Right hindlimb (tissue), 1 donor: Measurements from ENCODE around the gene CCR2.

Experiments
- DNase-seq: peaks from one replicate; pipeline ENCODE4 v3.0.0-alpha.2; 2018

CCR2 gene

DNA sequence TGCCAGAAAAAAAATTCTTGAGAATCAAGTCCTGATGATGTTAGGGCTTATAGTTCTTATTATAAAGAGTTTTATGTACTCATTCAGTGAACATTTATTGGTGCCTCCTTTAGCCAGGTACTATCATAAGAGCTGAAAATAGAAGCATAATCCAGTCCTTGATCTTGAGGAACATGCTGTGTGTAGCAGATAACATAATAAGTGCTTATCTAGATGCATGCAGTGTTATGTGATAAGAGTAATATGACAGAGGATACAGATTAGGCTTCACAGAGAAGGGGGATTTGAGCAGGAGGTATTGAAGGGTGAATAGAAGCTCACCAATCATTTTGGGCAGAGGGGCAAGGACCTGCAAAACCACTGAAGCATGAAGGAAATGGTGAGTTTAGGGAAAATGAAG lies 1.1 kb downstream of the CCR2 start:
- no peak for DNase-seq

DNA sequence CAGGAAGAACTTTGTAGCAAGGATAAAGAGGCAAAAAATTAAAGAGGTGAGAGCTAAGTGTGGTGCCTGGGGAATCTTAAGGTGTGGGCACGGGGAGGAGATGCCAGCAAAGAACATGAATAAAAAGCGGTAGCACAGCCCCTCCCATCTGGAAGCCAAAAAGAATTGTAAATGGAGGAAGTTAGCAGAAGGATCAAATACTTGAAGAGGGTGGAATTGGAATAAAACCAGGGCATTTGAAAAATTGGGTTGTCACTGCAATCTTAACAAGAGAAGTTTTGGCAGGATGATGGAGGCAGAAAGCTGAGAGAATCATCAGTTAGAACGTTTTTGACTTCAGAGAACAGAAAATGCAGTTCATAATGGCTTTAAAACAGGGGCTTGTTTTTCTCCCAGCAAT lies 2.4 kb downstream of the CCR2 start:
- DNase-seq, result no peak

DNA sequence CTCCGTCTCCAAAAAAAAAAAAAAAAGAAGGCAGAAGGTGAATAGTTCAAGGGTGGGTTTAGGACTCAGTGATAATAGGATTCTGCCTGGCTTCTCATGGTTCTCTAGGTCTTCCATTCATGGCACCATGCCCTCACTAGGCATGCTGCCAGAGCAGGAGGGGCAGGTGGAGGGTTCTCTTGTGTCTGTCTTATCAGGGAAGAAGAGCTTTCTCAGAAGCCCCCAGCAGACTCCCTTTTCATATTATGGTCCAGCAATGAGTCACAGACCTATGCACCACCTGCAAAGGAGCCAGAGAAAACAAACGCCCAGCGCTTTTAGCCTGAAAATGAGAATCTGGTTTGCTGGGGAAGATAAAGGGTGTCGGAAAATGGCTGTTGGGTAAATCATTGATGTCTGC lies 3.0 kb downstream of the CCR2 start:
- DNase-seq, result no peak

DNA sequence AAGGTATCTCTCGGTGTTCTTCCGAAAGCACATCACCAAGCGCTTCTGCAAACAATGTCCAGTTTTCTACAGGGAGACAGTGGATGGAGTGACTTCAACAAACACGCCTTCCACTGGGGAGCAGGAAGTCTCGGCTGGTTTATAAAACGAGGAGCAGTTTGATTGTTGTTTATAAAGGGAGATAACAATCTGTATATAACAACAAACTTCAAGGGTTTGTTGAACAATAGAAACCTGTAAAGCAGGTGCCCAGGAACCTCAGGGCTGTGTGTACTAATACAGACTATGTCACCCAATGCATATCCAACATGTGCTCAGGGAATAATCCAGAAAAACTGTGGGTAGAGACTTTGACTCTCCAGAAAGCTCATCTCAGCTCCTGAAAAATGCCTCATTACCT lies 4.6 kb downstream of the CCR2 start:
- DNase-seq, result no peak

DNA sequence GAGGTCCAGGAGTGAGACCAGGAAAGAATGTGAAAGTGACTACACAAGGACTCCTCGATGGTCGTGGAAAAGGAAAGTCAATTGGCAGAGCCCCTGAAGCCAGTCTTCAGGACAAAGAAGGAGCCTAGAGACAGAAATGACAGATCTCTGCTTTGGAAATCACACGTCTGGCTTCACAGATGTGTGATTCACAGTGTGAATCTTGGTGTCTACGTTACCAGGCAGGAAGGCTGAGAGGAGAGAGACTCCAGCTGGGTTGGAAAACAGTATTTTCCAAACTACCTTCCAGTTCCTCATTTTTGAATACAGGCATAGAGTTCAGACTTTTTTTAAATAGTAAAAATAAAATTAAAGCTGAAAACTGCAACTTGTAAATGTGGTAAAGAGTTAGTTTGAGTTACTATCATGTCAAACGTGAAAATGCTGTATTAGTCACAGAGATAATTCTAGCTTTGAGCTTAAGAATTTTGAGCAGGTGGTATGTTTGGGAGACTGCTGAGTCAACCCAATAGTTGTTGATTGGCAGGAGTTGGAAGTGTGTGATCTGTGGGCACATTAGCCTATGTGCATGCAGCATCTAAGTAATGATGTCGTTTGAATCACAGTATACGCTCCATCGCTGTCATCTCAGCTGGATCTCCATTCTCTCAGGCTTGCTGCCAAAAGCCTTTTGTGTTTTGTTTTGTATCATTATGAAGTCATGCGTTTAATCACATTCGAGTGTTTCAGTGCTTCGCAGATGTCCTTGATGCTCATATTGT lies 6.0 kb downstream of the CCR2 start:
- DNase-seq, result no peak

DNA sequence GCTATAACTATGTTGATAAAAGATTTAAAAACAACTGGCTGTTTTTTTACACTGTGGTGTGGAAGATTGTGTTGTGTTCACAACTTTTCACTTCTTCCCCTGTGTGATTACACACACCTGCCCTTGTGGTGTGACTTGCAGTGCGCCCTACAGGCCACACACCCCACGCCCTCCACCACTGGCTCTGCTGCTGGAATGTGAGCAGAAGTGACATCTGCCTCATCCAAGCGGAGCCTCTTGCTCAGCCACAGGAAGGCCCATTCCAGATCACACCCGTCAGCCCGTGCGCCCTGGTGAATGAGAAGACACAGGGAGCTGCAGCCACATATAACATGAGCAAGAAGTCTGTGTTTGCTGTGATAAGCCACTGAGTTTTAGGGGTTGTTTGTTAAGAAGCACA lies 7.0 kb downstream of the CCR2 start:
- DNase-seq, result no peak

DNA sequence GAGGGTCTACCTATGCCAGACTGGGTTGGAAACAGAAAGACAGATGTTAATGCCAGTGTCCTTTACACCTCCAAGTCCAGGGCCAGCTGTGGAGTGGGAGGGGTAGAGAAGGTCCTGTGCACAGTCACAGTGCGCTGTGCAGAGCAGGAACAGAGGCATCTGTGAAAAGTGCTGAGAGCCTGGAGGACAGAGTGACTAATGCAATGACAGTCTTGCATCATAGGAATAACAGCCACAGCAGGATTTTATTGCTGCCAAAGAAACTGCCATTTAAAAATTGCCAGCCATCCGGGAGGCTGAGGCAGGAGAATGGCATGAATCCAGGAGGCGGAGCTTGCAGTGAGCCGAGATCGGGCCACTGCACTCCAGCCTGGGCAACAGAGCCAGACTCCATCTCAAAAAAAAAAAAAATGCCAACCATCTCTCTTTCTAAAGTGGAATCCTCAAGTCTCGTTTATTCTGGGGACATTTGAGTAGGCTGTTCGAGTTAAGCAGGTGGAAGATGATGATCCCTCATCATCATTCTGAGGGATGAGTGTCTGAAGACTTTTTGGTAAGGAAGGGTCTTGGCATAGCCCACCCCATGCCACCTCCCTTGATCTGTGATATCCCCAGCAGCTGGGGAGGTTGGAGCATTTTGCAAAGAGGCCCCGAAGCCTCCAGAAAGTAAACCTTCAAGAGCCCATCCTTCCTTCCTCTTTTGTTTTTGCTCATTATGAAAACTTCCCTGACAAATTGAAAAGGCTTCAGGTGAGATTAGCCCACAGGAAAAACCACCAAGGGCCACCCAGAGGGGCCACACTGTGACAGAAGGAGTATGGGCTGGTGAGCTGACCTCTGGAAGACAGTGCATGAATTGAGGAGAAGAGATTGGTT lies 7.7 kb downstream of the CCR2 start:
- no peak for DNase-seq

DNA sequence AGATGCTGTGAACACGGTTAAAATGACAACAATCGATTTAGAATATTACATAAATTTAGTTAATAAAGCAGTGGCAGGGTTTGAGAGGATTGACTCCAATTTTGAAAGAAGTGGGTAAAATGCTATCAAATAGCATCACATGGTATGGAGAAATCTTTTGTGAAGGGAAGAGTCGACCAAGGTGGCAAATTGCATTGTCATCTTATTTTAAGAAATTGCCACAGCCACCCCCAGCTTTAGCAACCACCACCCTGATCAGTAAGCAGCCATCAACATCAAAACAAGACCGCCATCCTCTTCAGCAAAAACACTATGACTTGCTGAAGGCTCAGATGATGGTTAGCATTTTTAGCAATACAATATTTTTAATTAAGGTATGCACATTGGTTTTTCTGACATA lies 11.1 kb downstream of the CCR2 start:
- DNase-seq, result no peak

DNA sequence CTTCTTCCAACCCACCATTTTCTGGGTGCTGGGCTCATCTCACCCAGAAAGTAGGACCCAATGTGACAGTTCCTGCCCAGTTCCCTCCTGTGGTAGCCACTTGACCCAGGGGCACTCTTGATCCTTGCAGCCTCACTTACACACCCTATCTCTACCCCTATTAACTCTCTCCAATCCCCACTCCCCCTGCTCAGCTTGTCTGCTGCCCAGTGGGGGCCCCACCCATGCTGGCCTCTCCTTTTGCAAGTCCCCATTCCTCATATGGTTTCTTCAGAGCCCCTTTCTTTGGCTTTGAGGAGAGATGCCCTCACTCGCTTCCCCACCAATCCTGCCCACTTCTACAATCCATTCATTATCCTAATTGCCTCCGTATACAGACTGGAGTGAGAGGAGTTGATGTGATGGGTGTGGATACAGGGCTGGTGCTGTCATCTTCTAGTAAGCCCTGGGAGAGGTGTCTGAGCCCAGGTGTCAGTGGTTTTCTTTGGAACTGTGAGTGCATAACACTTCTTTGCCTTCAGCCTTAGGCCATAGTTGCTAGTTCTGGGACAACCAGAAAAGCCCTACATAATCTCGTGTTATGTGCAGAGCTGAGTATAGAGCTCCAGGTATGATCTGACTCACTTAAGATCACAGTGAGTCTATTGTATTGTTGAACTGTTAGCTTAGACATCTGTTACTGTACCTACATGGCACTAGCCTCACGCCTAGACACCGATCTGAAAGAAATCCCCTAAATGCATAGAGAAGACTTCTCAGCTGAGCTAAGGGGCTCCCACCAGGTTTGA lies 12.0 kb downstream of the CCR2 start:
- DNase-seq, result no peak

DNA sequence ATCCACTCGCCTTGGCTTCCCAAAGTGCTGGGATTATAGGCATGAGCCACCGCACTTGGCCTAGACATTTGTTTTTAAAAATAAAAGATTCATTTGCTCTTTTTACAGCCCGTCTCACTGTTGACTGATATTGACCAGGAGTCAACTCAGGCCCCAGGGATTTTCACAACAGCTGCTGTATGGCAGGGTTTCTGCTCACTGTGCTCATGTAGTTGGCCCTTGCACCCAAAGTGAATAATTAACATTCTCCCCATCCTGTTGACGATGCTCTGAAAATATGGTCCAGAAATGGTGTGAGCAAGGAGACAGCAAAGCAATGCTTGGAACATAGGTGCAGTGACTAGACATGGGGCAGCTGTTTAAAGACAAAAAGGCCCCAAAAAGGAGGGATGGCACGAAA lies 13.9 kb downstream of the CCR2 start:
- DNase-seq, result no peak

DNA sequence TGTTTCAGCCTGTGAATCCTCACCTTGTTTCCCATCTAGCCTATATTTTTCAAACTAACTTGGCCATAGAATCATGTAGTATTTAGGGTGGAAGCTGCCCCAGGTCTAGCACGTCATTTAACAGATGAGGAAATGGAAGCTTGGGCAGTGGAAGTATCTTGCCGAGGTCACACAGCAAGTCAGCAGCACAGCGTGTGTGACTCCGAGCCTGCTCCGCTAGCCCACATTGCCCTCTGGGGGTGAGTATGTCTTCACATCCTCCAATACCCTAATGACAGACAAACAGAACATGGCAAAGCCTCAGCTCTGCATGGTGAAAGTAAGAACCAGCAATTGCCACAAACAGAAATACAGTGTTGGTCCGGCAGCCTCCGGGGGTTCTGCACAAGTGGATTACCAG lies 14.7 kb downstream of the CCR2 start:
- DNase-seq, result peak; percentile 27

DNA sequence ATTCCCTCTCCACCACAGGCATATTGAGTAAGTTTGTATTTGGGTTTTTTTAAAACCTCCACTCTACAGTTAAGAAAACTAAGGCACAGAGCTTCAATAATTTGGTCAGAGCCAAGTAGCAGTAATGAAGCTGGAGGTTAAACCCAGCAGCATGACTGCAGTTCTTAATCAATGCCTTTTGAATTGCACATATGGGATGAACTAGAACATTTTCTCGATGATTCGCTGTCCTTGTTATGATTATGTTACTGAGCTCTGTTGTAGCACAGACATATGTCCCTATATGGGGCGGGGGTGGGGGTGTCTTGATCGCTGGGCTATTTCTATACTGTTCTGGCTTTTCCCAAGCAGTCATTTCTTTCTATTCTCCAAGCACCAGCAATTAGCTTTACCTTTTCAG lies 15.2 kb downstream of the CCR2 start:
- DNase-seq, result no peak

DNA sequence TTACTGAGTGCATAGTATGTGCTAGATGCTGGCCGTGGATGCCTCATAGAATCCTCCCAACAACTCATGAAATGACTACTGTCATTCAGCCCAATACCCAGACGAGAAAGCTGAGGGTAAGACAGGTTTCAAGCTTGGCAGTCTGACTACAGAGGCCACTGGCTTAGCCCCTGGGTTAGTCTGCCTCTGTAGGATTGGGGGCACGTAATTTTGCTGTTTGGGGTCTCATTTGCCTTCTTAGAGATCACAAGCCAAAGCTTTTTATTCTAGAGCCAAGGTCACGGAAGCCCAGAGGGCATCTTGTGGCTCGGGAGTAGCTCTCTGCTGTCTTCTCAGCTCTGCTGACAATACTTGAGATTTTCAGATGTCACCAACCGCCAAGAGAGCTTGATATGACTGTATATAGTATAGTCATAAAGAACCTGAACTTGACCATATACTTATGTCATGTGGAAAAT lies 15.8 kb downstream of the CCR2 start:
- no peak for DNase-seq

DNA sequence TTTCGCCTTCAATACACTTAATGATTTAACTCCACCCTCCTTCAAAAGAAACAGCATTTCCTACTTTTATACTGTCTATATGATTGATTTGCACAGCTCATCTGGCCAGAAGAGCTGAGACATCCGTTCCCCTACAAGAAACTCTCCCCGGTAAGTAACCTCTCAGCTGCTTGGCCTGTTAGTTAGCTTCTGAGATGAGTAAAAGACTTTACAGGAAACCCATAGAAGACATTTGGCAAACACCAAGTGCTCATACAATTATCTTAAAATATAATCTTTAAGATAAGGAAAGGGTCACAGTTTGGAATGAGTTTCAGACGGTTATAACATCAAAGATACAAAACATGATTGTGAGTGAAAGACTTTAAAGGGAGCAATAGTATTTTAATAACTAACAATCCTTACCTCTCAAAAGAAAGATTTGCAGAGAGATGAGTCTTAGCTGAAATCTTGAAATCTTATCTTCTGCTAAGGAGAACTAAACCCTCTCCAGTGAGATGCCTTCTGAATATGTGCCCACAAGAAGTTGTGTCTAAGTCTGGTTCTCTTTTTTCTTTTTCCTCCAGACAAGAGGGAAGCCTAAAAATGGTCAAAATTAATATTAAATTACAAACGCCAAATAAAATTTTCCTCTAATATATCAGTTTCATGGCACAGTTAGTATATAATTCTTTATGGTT lies 17.1 kb downstream of the CCR2 start, which contains the start of gene CCR5:
Gene CCR5, plus strand, starts transcription at position 108 of the 680 bp plus-strand sequence. CDS start 1,957 bp downstream, outside the sequence.
- no peak for DNase-seq

DNA sequence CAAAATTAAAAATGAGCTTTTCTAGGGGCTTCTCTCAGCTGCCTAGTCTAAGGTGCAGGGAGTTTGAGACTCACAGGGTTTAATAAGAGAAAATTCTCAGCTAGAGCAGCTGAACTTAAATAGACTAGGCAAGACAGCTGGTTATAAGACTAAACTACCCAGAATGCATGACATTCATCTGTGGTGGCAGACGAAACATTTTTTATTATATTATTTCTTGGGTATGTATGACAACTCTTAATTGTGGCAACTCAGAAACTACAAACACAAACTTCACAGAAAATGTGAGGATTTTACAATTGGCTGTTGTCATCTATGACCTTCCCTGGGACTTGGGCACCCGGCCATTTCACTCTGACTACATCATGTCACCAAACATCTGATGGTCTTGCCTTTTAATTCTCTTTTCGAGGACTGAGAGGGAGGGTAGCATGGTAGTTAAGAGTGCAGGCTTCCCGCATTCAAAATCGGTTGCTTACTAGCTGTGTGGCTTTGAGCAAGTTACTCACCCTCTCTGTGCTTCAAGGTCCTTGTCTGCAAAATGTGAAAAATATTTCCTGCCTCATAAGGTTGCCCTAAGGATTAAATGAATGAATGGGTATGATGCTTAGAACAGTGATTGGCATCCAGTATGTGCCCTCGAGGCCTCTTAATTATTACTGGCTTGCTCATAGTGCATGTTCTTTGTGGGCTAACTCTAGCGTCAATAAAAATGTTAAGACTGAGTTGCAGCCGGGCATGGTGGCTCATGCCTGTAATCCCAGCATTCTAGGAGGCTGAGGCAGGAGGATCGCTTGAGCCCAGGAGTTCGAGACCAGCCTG lies 17.8 kb downstream of the CCR2 start:
- no peak for DNase-seq

DNA sequence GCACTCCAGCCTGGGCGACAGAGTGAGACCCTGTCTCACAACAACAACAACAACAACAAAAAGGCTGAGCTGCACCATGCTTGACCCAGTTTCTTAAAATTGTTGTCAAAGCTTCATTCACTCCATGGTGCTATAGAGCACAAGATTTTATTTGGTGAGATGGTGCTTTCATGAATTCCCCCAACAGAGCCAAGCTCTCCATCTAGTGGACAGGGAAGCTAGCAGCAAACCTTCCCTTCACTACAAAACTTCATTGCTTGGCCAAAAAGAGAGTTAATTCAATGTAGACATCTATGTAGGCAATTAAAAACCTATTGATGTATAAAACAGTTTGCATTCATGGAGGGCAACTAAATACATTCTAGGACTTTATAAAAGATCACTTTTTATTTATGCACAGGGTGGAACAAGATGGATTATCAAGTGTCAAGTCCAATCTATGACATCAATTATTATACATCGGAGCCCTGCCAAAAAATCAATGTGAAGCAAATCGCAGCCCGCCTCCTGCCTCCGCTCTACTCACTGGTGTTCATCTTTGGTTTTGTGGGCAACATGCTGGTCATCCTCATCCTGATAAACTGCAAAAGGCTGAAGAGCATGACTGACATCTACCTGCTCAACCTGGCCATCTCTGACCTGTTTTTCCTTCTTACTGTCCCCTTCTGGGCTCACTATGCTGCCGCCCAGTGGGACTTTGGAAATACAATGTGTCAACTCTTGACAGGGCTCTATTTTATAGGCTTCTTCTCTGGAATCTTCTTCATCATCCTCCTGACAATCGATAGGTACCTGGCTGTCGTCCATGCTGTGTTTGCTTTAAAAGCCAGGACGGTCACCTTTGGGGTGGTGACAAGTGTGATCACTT lies 18.8 kb downstream of the CCR2 start:
- no peak for DNase-seq

DNA sequence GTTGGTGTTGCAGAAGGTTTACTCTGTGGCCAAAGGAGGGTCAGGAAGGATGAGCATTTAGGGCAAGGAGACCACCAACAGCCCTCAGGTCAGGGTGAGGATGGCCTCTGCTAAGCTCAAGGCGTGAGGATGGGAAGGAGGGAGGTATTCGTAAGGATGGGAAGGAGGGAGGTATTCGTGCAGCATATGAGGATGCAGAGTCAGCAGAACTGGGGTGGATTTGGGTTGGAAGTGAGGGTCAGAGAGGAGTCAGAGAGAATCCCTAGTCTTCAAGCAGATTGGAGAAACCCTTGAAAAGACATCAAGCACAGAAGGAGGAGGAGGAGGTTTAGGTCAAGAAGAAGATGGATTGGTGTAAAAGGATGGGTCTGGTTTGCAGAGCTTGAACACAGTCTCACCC lies 20.8 kb downstream of the CCR2 start:
- DNase-seq, result no peak

DNA sequence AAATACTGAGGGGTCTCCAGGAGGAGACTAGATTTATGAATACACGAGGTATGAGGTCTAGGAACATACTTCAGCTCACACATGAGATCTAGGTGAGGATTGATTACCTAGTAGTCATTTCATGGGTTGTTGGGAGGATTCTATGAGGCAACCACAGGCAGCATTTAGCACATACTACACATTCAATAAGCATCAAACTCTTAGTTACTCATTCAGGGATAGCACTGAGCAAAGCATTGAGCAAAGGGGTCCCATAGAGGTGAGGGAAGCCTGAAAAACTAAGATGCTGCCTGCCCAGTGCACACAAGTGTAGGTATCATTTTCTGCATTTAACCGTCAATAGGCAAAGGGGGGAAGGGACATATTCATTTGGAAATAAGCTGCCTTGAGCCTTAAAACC lies 21.3 kb downstream of the CCR2 start:
- DNase-seq, result no peak

DNA sequence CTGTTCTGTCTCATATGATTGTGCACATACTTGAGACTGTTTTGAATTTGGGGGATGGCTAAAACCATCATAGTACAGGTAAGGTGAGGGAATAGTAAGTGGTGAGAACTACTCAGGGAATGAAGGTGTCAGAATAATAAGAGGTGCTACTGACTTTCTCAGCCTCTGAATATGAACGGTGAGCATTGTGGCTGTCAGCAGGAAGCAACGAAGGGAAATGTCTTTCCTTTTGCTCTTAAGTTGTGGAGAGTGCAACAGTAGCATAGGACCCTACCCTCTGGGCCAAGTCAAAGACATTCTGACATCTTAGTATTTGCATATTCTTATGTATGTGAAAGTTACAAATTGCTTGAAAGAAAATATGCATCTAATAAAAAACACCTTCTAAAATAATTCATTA lies 21.9 kb downstream of the CCR2 start:
- DNase-seq, result no peak

DNA sequence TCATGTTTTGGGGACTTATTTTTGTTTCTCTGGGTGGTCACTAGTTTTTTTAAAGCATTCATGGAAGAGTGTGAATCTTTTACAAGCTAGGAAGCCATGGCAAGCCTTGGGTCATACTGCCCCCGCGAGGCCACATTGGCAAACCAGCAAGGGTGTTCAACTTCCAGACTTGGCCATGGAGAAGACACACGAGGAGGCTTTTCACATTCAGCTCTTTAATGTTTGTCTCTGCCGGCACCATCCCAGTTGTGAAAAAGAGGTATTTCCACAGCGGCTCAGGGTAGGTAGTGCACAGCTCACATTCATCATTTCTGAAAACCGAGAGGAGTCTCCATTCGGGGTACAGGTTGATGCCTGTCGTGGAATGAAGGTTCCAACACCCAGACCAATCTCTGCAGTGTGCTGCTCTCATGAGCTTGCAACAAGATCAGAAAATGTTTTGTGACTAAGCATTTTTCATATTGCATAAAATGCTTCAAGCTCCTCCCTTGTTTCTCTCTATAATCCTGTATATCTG lies 24.6 kb downstream of the CCR2 start:
- DNase-seq, result peak; percentile 68
